Suprapubic skin (tissue), 4 donors: ENCODE results near the gene NDRG4. TPM values are rescaled to one million over a fixed set of nuclear protein-coding genes. Genes with fewer than 3 reads are reported as not detected.

ENCODE experiments used
- DNase-seq, 2 donors: peaks; one replicate each; pipeline ENCODE4 v3.0.0-alpha.2; 2019; ENCODE audit warnings: low spot score in 2 of 2
- H3K27ac ChIP-seq: fragments of 200-600 bp; sonication (generic); one replicate; pipeline ENCODE4 v1.5.1; 2019
- H3K27me3 ChIP-seq: fragments of 200-600 bp; sonication (generic); one replicate; pipeline ENCODE4 v1.5.1; 2019
- H3K36me3 ChIP-seq: fragments of 200-600 bp; sonication (generic); one replicate; pipeline ENCODE4 v1.5.1; 2019
- H3K4me1 ChIP-seq: fragments of 200-600 bp; sonication (generic); one replicate; pipeline ENCODE4 v1.5.1; 2019
- H3K4me3 ChIP-seq: fragments of 200-600 bp; sonication (generic); one replicate; pipeline ENCODE4 v1.5.1; 2019; ENCODE audit warnings: mild to moderate bottlenecking
- H3K9me3 ChIP-seq: fragments of 200-600 bp; sonication (generic); one replicate; pipeline ENCODE4 v1.5.1; 2019
- EP300 ChIP-seq: sonication (generic); formaldehyde crosslinking; IDR thresholded peaks from one replicate; pipeline ENCODE4 v1.6.1; 2017; ENCODE audit warnings: antibody characterized with exemption
- POLR2A ChIP-seq, 2 donors: fragments of 450-650 bp; IDR thresholded peaks; one replicate each; pipeline ENCODE4 v1.6.1; 2017; ENCODE audit warnings: antibody characterized with exemption in 2 of 2, mild to moderate bottlenecking in 2 of 2, moderate library complexity in 2 of 2
- POLR2AphosphoS5 ChIP-seq, 3 donors: sonication (generic); formaldehyde crosslinking; IDR thresholded peaks; one replicate each; pipeline ENCODE4 v1.6.1; 2017; ENCODE audit warnings: antibody characterized with exemption in 3 of 3
- WGBS: methylation state at CpG from one replicate; pipeline ENCODE4 v1.1.5; 2018; 5-methylcytosine and 5-hydroxymethylcytosine counted together
- total RNA-seq, 4 donors: library from RNA; depleted of rRNA; stranded (reverse); fragments of >200 nt; gene quantifications; one replicate each; pipeline ENCODE4 v1.1.0, GENCODE V29; 2016
- TF ChIP-seq, protein P1 (sequence below), 2 donors: fragments of 200-600 bp in 1 of 2; fragments of 450-650 bp in 1 of 2; sonication (generic) in 1 of 2; IDR thresholded peaks; one replicate each; pipeline ENCODE4 v1.5.1; 2016 to 2019; ENCODE audit warnings: antibody characterized with exemption in 2 of 2, mild to moderate bottlenecking in 1 of 2, moderate library complexity in 1 of 2

NDRG4 gene
- total RNA-seq, 4 donors from 2014 or later: 42.5 to 70.3 (median 50.7) TPM

DNA sequence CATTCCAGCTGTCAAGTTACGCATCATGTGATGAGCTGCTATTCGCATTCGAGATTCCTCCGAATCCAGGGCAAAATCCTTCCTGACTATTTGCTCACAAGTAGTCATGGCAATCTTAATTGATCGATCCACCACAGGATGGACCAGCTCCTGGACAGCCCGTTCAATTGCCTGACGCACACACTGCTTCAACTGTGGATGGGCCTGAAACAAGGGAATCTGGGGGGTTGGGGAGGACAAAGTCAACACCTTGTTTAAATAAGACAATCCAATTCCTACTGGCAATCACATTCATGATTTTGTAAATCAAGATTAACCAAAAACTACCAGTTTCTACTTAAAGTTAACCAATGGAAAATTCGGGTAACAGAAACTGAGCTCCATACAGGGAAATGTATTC lies 43.7 kb downstream of the NDRG4 start:
- Histone ChIP-seq H3K36me3 (peaks cover 99% of the 10 kb centered on the region), H3K27me3 (no peaks in the 10 kb centered on the region), H3K4me3 (no peak overlapping the region), H3K9me3 (no peaks in the 10 kb centered on the region), H3K27ac (no peak overlapping the region), H3K4me1 (no peaks in the 10 kb centered on the region)
- WGBS: 89% methylated on average over 8 of the region's 8 CpGs
- no peak for DNase-seq
- TF ChIP-seq POLR2A (IDR thresholded peaks at IDR 0.05) (no peak), EP300 (no peak), POLR2AphosphoS5 (IDR thresholded peaks at IDR 0.05) (no peak)

GRCh38 chr16:58548378-58548777 lies 48.4 kb downstream of the NDRG4 start:
- no peak for DNase-seq
- no peaks in the 10 kb centered on the region for H3K4me1 ChIP-seq
- H3K27me3 ChIP-seq: no peaks in the 10 kb centered on the region
- peaks cover 98% of the 10 kb centered on the region for H3K36me3 ChIP-seq
- TF ChIP-seq POLR2AphosphoS5 (IDR thresholded peaks at IDR 0.05) (no peak), POLR2A (IDR thresholded peaks at IDR 0.05) (no peak), EP300 (no peak)
- TF ChIP-seq, protein P1, sequence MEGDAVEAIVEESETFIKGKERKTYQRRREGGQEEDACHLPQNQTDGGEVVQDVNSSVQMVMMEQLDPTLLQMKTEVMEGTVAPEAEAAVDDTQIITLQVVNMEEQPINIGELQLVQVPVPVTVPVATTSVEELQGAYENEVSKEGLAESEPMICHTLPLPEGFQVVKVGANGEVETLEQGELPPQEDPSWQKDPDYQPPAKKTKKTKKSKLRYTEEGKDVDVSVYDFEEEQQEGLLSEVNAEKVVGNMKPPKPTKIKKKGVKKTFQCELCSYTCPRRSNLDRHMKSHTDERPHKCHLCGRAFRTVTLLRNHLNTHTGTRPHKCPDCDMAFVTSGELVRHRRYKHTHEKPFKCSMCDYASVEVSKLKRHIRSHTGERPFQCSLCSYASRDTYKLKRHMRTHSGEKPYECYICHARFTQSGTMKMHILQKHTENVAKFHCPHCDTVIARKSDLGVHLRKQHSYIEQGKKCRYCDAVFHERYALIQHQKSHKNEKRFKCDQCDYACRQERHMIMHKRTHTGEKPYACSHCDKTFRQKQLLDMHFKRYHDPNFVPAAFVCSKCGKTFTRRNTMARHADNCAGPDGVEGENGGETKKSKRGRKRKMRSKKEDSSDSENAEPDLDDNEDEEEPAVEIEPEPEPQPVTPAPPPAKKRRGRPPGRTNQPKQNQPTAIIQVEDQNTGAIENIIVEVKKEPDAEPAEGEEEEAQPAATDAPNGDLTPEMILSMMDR (IDR thresholded peaks at IDR 0.05): no peak
- WGBS: 81% methylated on average over 2 of the region's 2 CpGs
- H3K9me3 ChIP-seq: no peaks in the 10 kb centered on the region
- no peak overlapping the region for H3K4me3 ChIP-seq
- no peak overlapping the region for H3K27ac ChIP-seq

DNA sequence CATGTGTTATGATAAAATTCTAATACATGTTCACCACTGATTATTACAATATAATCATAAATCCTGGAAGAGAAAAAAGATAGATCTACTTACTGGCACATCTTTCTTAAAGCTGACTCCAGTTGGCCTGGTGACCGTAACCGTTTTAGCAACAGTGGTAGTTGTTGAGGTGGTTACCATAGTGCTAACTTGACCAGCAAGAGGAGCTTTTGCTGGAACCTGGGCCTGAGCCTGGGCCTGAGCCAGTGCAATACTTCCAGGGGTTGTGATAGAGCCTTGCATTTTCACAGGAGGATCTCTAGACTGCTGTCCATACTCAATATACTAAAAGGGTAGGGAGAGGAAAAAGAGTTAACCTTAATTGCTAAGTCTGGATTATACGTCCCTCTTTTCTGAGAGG lies 51.6 kb downstream of the NDRG4 start:
- H3K9me3 ChIP-seq: no peaks in the 10 kb centered on the region
- H3K27ac ChIP-seq: no peak overlapping the region
- no peak for DNase-seq
- H3K4me1 ChIP-seq: no peaks in the 10 kb centered on the region
- peaks cover 96% of the 10 kb centered on the region for H3K36me3 ChIP-seq
- no peak overlapping the region for H3K4me3 ChIP-seq
- TF ChIP-seq EP300 (no peak), POLR2A (IDR thresholded peaks at IDR 0.05) (no peak), POLR2AphosphoS5 (IDR thresholded peaks at IDR 0.05) (no peak)
- TF ChIP-seq, protein P1 (IDR thresholded peaks at IDR 0.05): no peak
- H3K27me3 ChIP-seq: no peaks in the 10 kb centered on the region
- 64% methylated on average over 3 of the region's 3 CpGs for WGBS

DNA sequence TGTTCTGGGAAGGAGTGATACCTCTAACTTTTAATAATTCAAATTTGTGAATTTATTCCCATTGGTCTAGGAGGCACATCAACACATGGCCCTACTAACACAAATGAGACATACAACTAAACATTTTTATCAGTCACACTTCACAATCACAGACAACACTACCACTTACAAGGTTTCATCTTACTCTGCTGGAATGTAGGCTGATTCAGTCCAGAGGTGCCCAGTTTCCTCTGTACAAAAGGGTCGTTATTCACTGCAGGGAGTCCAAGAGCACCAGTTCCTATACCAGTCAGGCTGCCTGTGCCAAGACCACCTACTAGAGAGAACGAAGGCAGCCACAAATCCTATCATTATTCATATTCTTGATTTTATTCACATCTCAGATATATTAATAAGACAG lies 56.7 kb downstream of the NDRG4 start:
- no peak for DNase-seq
- peaks cover 89% of the 10 kb centered on the region for H3K36me3 ChIP-seq
- H3K27me3 ChIP-seq: no peaks in the 10 kb centered on the region
- WGBS: 71% methylated on average over 2 of the region's 2 CpGs
- H3K4me3 ChIP-seq: no peak overlapping the region
- no peaks in the 10 kb centered on the region for H3K9me3 ChIP-seq
- H3K27ac ChIP-seq: no peak overlapping the region
- TF ChIP-seq, protein P1 (IDR thresholded peaks at IDR 0.05): no peak
- TF ChIP-seq POLR2A (IDR thresholded peaks at IDR 0.05) (no peak), EP300 (no peak), POLR2AphosphoS5 (IDR thresholded peaks at IDR 0.05) (no peak)
- no peaks in the 10 kb centered on the region for H3K4me1 ChIP-seq

Other genes starting within 250 kb of the NDRG4 start
- gene PRSS54, start 205.1 kb upstream of the NDRG4 start, total RNA-seq: not detected
- gene GINS3, start 107.7 kb upstream of the NDRG4 start, total RNA-seq: 1 to 10 TPM; 2.6 to 9.6 (median 6.8) TPM
- 10 to 100 TPM; 42.6 to 71.8 (median 51.7) TPM for gene SETD6, start 15.4 kb downstream of the NDRG4 start, total RNA-seq
- 100 to 1,000 TPM in 3 of 4 donors, 10 to 100 TPM in 1; 94.8 to 238 (median 143) TPM for gene CNOT1, start 129.7 kb downstream of the NDRG4 start, total RNA-seq
- gene SLC38A7, start 184.6 kb downstream of the NDRG4 start, total RNA-seq: 10 to 100 TPM in 3 of 4 donors, 1 to 10 TPM in 1; 8.9 to 14.5 (median 13.3) TPM
- gene GOT2, start 234.2 kb downstream of the NDRG4 start, total RNA-seq: 10 to 100 TPM; 44.9 to 92.5 (median 78.8) TPM